Measurements from ENCODE around the gene RNASE7.
"Not testable (repeated sequence)": the region's sequence is repeated elsewhere in the genome, so short reads cannot be mapped to it uniquely, and the experiment has no call there.

GRCh38 chr14:21009721-21010120 lies 32.4 kb upstream of the RNASE7 start:
- not testable (repeated sequence) for TF ChIP-seq POLR2A (IDR thresholded peaks at IDR 0.05; ENCODE audit: borderline replicate concordance, extremely low read depth, insufficient read depth, insufficient read length); EZH2phosphoT487 (IDR thresholded peaks at IDR 0.05; ENCODE audit: borderline replicate concordance); CTCF (IDR thresholded peaks at IDR 0.05 in 2 of 3, conservative IDR thresholded peaks at IDR 0.05 in 1 of 3; ENCODE audit: borderline replicate concordance in 1 of 3, insufficient read depth in 1 of 3, low read depth in 2 of 3, low read length in 2 of 3); ELF1 (IDR thresholded peaks at IDR 0.05; ENCODE audit: borderline replicate concordance, low read depth); RAD21 (IDR thresholded peaks at IDR 0.05; ENCODE audit: low read depth); CBX3 (IDR thresholded peaks at IDR 0.05; ENCODE audit: low read depth); EZH2 (IDR thresholded peaks at IDR 0.05); ZBTB33 (IDR thresholded peaks at IDR 0.05; ENCODE audit: extremely low read depth, insufficient replicate concordance, low read length); YY1 (IDR thresholded peaks at IDR 0.05; ENCODE audit: extremely low read depth, insufficient replicate concordance, low read depth, low read length); SP1 (IDR thresholded peaks at IDR 0.05; ENCODE audit: low read depth); SIN3A (IDR thresholded peaks at IDR 0.05; ENCODE audit: low read depth); POLR2AphosphoS5 (IDR thresholded peaks at IDR 0.05; ENCODE audit: low read depth, low read length)
- TF ChIP-seq, protein P1, sequence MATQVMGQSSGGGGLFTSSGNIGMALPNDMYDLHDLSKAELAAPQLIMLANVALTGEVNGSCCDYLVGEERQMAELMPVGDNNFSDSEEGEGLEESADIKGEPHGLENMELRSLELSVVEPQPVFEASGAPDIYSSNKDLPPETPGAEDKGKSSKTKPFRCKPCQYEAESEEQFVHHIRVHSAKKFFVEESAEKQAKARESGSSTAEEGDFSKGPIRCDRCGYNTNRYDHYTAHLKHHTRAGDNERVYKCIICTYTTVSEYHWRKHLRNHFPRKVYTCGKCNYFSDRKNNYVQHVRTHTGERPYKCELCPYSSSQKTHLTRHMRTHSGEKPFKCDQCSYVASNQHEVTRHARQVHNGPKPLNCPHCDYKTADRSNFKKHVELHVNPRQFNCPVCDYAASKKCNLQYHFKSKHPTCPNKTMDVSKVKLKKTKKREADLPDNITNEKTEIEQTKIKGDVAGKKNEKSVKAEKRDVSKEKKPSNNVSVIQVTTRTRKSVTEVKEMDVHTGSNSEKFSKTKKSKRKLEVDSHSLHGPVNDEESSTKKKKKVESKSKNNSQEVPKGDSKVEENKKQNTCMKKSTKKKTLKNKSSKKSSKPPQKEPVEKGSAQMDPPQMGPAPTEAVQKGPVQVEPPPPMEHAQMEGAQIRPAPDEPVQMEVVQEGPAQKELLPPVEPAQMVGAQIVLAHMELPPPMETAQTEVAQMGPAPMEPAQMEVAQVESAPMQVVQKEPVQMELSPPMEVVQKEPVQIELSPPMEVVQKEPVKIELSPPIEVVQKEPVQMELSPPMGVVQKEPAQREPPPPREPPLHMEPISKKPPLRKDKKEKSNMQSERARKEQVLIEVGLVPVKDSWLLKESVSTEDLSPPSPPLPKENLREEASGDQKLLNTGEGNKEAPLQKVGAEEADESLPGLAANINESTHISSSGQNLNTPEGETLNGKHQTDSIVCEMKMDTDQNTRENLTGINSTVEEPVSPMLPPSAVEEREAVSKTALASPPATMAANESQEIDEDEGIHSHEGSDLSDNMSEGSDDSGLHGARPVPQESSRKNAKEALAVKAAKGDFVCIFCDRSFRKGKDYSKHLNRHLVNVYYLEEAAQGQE (IDR thresholded peaks at IDR 0.05; ENCODE audit: low read depth), result not testable (repeated sequence)
- TF ChIP-seq, protein P2, sequence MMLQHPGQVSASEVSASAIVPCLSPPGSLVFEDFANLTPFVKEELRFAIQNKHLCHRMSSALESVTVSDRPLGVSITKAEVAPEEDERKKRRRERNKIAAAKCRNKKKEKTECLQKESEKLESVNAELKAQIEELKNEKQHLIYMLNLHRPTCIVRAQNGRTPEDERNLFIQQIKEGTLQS (IDR thresholded peaks at IDR 0.05), result not testable (repeated sequence)
